ENCODE results near the gene NEGR1.

DNA sequence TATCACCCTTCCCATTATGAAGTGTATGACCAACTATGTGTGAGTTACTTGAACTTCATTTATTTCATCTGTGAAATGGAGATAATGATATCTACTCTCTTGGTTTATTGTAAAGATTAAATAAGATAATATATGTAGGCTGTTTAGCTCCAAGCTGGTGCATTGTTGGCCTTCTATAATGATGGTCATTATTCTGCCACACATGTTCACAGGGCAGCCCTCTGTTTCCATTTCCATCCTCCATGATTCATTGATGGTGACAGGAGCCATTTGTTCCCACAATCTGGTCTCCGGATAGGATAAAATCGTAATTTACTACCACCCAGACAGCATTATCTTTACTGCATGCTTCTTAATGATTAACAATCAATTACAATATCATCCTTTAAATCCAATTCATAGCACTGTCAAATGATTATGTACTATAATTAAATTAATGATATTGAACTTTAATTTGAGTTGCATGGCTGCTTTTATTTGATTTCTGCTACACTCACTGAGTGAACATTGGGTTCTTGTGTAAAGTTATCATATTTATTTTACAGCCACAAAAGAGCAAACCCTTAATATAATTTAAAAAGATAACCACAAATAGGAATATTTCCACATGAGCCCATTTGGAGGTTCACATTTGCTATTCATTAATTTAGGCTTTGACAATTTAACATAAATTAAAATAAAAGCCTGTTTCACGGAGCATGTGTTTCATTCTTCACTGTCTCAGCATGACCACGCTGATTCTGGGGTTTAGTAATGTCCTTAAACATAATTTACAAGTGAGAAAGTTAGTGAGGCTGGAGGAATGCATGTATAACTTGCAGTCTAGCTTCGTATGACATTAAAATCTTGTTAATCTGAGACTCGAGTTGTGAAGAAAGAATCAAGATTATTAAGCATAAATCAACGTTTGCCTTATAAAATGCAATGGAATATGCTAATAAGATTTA is 605.1 kb downstream of the NEGR1 start:
- TF ChIP-seq, protein P1, sequence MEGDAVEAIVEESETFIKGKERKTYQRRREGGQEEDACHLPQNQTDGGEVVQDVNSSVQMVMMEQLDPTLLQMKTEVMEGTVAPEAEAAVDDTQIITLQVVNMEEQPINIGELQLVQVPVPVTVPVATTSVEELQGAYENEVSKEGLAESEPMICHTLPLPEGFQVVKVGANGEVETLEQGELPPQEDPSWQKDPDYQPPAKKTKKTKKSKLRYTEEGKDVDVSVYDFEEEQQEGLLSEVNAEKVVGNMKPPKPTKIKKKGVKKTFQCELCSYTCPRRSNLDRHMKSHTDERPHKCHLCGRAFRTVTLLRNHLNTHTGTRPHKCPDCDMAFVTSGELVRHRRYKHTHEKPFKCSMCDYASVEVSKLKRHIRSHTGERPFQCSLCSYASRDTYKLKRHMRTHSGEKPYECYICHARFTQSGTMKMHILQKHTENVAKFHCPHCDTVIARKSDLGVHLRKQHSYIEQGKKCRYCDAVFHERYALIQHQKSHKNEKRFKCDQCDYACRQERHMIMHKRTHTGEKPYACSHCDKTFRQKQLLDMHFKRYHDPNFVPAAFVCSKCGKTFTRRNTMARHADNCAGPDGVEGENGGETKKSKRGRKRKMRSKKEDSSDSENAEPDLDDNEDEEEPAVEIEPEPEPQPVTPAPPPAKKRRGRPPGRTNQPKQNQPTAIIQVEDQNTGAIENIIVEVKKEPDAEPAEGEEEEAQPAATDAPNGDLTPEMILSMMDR (IDR thresholded peaks at IDR 0.05), result no peak
- TF ChIP-seq ZFX (IDR thresholded peaks at IDR 0.05; ENCODE audit: borderline replicate concordance), result no peak

Data from 22Rv1 (cell line).